Hematopoietic multipotent progenitor cell treated with erythropoietin and hydrocortisone succinate and interleukin-3 and kit ligand, for 17 days (in vitro differentiated cells): Measurements from ENCODE around the gene ZNF670.
"Not testable (repeated sequence)": the region's sequence is repeated elsewhere in the genome, so short reads cannot be mapped to it uniquely, and the experiment has no call there.

Experiments
- DNase-seq: peaks from one replicate; pipeline ENCODE4 v3.0.0-alpha.2; 2015; ENCODE audit warnings: low spot score

Gene ZNF670

DNA sequence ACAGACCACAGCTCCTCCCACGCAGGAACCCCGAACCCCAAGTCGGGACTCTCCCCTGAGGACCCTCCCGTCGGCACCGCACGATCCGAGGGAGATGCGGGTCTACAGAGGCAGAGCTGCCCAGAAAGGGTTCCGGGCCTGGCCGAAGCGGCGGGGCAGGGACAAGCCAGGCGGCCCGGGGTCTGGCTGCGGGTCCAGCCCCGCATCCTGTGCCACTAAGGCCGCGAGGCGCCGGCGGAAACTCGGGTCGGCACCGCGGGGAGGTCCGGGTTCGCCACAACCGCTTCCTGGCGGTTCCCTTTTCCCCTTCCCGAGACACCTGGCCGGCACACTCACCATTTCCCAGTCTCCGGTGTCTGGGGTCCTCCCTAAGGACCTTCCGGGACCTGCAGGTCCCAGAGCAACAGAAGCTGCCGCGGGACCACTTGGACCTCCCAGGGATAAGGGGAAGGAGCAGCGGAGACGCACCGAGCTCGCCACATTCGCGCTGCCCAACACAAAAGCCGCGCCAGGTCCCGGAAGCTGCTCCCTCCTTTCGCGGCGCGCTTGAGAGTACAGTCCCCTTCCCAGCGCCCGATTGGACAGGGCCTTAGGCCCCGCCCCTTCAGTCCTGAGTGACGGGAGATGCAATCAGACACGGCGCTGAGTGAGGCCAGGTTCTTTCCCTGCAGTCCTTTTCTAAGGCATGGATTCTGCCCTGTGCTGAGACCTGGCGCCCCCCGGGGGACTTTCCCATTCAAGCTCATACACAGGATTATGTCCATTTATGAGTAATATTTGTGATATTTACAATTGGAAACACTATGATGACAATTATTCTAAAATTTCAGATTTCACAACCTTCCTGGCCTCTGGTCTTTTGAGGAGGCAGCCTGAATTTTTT lies at the start of gene ZNF670:
TSS of gene ZNF670 (minus strand) at position 554 of the 883 bp plus-strand sequence. CDS start at position 339, 215 bp downstream.
- peak; percentile 77 for DNase-seq

- not testable (repeated sequence) for DNase-seq
Measured at GRCh38 chr1:247127519-247128282, 49.1 kb upstream of the ZNF670 start.

GRCh38 chr1:247126601-247127000 lies 48.0 kb upstream of the ZNF670 start:
- DNase-seq = not testable (repeated sequence)

- DNase-seq = not testable (repeated sequence)
Measured at GRCh38 chr1:247126166-247126565, 47.6 kb upstream of the ZNF670 start.

GRCh38 chr1:247121382-247121781 lies 42.8 kb upstream of the ZNF670 start:
- no peak for DNase-seq

- not testable (repeated sequence) for DNase-seq
Measured at GRCh38 chr1:247120408-247120668, 41.7 kb upstream of the ZNF670 start.

DNA sequence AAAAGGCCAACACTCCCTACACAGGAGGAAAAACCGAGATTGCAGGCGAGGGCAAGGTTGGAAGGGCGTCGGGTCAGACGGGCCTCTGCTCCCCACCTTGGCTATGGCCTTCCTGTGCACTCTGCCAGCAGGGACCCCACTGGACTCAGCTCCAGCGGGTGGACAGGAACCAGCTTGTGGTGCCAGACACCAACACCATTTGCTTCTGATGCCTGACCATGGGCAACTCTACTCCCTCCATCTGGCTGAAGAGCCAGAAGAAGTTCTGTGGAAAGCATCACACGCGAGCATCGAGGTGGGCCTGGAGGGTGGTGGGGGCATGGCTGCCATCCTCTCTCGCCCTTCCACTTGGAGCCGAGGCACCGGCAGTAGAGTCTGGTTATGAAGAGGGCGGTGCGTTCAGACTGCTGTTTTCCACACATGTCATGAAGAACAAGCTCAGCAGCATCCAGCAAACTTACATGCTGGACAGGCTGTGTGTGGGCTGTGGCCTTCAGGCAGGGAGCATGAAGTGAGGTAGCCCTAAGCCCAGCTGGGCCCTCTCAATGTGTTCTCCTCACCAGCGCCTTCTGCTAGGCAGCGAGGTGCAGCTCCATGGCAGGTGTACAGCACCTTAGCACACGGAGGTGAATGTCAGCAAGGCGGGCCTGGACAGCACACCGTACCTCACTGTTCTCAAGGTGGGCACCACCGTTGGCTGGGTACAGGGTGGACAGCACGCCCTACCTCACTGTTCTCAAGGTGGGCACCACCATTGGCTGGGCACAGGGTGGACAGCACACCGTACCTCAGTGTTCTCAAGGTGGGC lies 41.2 kb upstream of the ZNF670 start:
- no peak for DNase-seq

- no peak for DNase-seq
Measured at GRCh38 chr1:247118946-247119446, 40.4 kb upstream of the ZNF670 start.

DNA sequence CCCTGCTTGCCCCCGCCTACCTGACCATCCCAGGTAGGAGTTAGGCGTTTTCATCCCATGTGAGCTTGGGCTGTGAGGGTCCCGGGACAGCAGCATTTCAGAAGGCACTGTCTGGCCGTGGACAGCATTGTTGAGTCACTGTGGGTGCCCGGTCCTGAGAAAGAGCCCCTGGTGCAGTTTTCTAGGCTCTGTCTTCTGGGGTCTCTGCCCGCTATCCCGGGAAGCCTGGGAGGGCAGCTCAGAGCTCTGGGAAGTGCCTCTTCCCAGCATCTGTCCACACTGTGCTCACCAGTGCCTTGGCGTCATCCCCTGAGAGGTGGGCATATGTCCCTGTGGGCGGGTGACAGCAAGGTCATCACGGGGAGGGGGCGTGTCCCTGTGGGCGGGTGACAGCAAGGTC lies 36.9 kb upstream of the ZNF670 start:
- no peak for DNase-seq

- no peak for DNase-seq
Measured at GRCh38 chr1:247115141-247115510, 36.5 kb upstream of the ZNF670 start.

- DNase-seq = no peak
Measured at GRCh38 chr1:247114351-247115140, 35.9 kb upstream of the ZNF670 start.

DNA sequence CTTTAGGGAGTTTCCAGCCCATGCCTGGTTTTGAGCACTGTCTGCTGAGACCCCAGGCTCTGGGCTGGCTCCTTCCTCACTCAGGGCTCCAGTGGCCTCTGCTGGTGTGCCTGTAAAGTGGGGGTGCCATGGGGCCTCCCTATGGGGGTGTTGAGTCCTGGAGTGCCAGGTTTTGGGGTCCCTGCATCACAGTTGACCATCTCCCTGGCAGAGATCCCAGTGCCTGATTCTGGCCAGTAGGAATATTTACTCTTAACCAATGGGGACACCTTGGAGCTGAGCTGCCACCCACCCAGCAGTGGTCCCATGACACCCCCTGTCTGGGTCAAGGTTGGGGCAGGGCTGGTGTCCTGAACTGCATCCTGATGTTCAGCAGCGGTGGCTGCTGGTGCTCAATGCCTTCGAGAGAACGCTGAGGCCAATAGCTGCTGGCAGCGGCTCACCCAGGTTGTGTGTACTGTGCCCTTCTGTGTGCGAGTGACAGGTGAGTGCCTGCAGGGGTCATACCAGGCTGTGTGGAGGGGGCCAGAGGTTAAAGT lies 35.2 kb upstream of the ZNF670 start:
- DNase-seq = no peak

DNA sequence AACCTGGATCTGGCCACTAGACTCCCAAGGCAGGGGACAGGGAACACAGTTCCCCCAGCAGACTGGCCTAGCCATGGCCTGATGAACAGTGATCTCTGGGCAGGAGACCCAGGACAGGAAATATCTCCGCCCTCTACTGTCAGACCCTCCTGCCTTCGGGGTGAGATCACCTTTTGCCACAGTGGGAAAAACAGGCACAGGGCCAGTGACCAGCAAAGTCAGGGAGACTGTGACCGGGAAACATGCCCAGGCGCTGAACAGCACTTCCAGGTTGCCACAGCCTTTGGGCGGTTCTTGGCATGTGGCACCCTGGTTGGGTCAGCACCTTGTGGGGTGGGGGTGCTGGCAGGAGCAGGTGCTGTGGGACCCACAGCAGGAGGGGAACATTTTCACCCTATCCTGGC lies 34.5 kb upstream of the ZNF670 start:
- no peak for DNase-seq

GRCh38 chr1:247112479-247112781 lies 33.8 kb upstream of the ZNF670 start:
- no peak for DNase-seq

- no peak for DNase-seq
Measured at GRCh38 chr1:247111700-247112478, 33.3 kb upstream of the ZNF670 start.

DNA sequence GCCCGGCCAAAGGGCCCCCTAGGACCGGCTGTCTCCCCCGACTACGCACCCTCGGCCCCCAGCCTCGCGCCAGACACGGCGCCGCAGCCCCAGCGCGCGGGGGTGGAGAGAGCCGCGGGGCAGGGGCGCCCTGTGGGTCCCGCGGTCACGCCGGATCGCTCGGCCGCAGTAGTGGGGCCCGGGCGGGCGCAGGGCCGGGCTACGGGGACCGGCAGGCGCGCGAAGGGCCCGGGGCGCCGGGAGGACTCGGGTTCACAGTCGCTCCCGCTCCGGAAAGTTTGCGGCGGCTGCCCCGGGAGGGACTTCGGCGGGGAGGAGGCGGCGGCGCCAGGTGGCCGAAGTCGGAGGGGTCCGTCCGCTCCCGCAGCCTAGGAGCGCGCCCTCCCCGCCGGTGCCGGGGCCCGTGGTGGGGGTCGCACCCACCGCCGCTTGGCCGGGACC lies 32.7 kb upstream of the ZNF670 start:
- DNase-seq = no peak

DNA sequence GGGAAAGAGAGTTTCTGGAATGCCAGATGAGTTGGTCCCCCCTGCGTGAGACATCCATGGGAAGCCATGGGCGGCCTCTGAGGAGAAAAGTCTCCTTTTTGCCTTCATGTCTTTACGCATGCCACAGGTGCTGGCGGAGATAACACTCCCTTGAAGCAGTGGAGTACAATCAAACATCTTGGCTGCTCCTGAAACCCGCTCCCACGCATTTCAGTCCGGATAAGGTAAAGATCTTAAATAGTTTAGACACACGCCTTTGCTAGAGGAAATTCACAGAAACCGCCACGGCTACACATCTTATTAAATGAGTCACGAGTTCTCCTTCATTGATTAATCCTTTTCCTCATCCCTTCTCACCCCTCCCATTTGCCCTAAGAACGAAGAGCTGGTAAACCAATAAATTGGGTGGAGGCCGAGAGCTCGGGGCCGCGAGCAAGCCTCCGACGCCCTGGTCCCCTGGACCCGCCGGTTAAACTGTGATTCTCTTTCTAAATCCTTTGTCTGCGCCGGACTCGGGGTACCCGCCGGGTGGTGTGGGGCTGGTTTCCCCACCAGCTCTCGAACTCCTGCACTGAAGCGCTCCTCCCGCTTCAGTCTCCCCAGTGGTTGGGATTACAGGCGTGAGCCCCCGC lies 32.1 kb upstream of the ZNF670 start:
- DNase-seq = no peak

DNA sequence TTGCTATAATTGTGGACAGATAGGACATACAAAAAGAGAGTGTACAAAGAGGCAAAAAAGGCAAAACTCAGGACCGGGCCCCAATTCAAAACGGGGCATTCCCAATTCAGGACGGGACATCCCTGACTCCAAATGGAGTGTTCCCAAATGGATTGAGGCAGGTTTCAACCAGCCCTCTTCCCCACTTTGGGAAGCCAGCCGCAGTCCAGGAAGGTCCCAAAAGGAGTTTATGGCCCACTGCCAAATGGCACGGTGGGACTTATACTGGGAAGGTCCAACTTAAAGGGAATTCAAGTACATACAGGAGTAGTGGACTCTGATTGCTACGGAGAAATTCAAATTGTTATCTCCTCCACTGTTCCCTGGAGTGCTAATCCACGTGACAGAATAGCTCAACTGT lies 29.1 kb upstream of the ZNF670 start:
- DNase-seq = no peak

DNA sequence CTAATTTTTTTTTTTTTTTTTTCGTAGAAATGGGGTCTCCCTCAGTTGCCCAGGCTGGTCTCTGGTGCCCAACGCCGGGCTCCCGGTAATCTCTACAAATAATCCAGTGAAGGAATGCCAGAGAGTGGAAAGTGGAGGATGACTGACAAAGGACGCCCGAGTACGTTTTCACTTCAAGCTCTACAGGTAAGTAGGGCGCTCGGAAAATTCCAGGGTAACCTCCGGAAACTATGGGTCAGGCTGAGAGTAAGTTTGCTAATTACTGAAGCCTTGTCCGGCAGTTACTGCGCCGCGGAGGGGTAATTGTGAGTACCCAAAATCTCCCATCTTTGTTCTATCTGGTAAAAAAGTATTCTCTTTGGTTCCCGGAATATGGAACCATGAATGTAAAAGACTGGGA lies 27.4 kb upstream of the ZNF670 start:
- no peak for DNase-seq

- no peak for DNase-seq
Measured at GRCh38 chr1:247104965-247105364, 26.4 kb upstream of the ZNF670 start.
